ENCODE measurements around the gene DTL. TPM values are rescaled to one million over a fixed set of nuclear protein-coding genes. Genes with fewer than 3 reads are reported as not detected.

DTL gene
- total RNA-seq, 1 experiment from 2014 or later = 41.0 TPM

DNA sequence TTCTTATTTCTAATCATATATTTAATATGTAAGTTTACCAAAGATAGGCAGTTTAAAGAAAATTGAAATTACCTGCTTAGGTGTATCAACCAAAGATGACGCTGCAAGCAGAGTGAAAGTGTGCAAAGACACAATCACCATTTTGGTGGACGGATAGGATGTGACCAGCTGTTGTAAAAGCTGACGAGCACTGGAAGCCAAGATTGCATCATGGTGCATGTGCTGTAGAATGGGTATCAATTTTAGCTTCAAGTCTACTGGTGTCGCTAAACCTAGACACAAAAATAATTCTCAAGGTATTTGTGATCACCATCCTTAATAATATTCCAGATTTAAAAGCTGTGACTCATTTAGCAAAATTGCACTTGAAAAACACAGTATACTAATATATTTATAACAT, 28.4 kb upstream of the DTL start:
- RAD21 ChIA-PET (ENCODE audit: low non-redundant PET in 1 of 2, low total read pairs in 2 of 2, uncharacterized antibody in 2 of 2, unreplicated experiment in 2 of 2) = no interaction called here

More for the DNA sequence above, 28.4 kb upstream of the DTL start:
- H3K4me3 ChIP-seq (replicated peaks in 1 of 2; ENCODE audit: low read depth in 1 of 2, low read length in 2 of 2) = no peak overlapping the region
- H4K20me1 ChIP-seq (ENCODE audit: insufficient read depth) = no peaks in the 10 kb centered on the region
- no peak overlapping the region for H3K27ac ChIP-seq (ENCODE audit: low read depth, low read length)
- no peak for DNase-seq (ENCODE audit: low read depth, low spot score)
- H3K4me2 ChIP-seq (ENCODE audit: low read length) = no peak overlapping the region
- H3K9me2 ChIP-seq (ENCODE audit: insufficient read depth) = no peaks in the 10 kb centered on the region
- H3K9me3 ChIP-seq (ENCODE audit: control insufficient read depth in 1 of 2, insufficient read depth in 1 of 2, low read depth in 1 of 2, low read length in 2 of 2) = no peaks in the 10 kb centered on the region
- H3K79me2 ChIP-seq (ENCODE audit: insufficient read depth, low read length) = no peaks in the 10 kb centered on the region
- POLR2A ChIA-PET = no interaction called here
- TF ChIP-seq, protein P1, sequence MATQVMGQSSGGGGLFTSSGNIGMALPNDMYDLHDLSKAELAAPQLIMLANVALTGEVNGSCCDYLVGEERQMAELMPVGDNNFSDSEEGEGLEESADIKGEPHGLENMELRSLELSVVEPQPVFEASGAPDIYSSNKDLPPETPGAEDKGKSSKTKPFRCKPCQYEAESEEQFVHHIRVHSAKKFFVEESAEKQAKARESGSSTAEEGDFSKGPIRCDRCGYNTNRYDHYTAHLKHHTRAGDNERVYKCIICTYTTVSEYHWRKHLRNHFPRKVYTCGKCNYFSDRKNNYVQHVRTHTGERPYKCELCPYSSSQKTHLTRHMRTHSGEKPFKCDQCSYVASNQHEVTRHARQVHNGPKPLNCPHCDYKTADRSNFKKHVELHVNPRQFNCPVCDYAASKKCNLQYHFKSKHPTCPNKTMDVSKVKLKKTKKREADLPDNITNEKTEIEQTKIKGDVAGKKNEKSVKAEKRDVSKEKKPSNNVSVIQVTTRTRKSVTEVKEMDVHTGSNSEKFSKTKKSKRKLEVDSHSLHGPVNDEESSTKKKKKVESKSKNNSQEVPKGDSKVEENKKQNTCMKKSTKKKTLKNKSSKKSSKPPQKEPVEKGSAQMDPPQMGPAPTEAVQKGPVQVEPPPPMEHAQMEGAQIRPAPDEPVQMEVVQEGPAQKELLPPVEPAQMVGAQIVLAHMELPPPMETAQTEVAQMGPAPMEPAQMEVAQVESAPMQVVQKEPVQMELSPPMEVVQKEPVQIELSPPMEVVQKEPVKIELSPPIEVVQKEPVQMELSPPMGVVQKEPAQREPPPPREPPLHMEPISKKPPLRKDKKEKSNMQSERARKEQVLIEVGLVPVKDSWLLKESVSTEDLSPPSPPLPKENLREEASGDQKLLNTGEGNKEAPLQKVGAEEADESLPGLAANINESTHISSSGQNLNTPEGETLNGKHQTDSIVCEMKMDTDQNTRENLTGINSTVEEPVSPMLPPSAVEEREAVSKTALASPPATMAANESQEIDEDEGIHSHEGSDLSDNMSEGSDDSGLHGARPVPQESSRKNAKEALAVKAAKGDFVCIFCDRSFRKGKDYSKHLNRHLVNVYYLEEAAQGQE (IDR thresholded peaks at IDR 0.05; ENCODE audit: low read depth) = no peak
- TF ChIP-seq CBX3 (IDR thresholded peaks at IDR 0.05; ENCODE audit: low read depth) (no peak), EGR1 (IDR thresholded peaks at IDR 0.05; ENCODE audit: low read depth) (no peak), RAD21 (IDR thresholded peaks at IDR 0.05; ENCODE audit: low read depth) (no peak), SRF (IDR thresholded peaks at IDR 0.05; ENCODE audit: low read depth) (no peak), YY1 (IDR thresholded peaks at IDR 0.05; ENCODE audit: extremely low read depth, insufficient replicate concordance, low read depth, low read length) (no peak), SP1 (IDR thresholded peaks at IDR 0.05; ENCODE audit: low read depth) (no peak), JUND (IDR thresholded peaks at IDR 0.05) (no peak), ZFX (IDR thresholded peaks at IDR 0.05) (no peak), POLR2AphosphoS5 (IDR thresholded peaks at IDR 0.05; ENCODE audit: low read depth, low read length) (no peak), EZH2 (IDR thresholded peaks at IDR 0.05) (no peak), ZNF274 (IDR thresholded peaks at IDR 0.05; ENCODE audit: low read depth, low read length) (no peak), FOSL1 (IDR thresholded peaks at IDR 0.05; ENCODE audit: low read depth) (no peak), TCF7L2 (IDR thresholded peaks at IDR 0.05; ENCODE audit: borderline replicate concordance, extremely low read depth, insufficient read depth, insufficient read length) (no peak), CEBPB (IDR thresholded peaks at IDR 0.05; ENCODE audit: low read depth) (no peak)
- TF ChIP-seq, protein P2, sequence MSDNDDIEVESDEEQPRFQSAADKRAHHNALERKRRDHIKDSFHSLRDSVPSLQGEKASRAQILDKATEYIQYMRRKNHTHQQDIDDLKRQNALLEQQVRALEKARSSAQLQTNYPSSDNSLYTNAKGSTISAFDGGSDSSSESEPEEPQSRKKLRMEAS (IDR thresholded peaks at IDR 0.05) = no peak
- TF ChIP-seq, protein P3, sequence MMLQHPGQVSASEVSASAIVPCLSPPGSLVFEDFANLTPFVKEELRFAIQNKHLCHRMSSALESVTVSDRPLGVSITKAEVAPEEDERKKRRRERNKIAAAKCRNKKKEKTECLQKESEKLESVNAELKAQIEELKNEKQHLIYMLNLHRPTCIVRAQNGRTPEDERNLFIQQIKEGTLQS (IDR thresholded peaks at IDR 0.05) = no peak
- TF ChIP-seq, protein P4, sequence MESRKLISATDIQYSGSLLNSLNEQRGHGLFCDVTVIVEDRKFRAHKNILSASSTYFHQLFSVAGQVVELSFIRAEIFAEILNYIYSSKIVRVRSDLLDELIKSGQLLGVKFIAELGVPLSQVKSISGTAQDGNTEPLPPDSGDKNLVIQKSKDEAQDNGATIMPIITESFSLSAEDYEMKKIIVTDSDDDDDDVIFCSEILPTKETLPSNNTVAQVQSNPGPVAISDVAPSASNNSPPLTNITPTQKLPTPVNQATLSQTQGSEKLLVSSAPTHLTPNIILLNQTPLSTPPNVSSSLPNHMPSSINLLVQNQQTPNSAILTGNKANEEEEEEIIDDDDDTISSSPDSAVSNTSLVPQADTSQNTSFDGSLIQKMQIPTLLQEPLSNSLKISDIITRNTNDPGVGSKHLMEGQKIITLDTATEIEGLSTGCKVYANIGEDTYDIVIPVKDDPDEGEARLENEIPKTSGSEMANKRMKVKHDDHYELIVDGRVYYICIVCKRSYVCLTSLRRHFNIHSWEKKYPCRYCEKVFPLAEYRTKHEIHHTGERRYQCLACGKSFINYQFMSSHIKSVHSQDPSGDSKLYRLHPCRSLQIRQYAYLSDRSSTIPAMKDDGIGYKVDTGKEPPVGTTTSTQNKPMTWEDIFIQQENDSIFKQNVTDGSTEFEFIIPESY (IDR thresholded peaks at IDR 0.05; ENCODE audit: extremely low read depth, insufficient replicate concordance, low read length) = no peak
- no TSS peak for BruUV-seq (replicated peaks)
- CTCF ChIA-PET = no interaction called here
- ATAC-seq = no peak
- H3K4me1 ChIP-seq (ENCODE audit: control insufficient read depth in 1 of 2, insufficient read depth in 2 of 2, low read length in 2 of 2) = no peaks in the 10 kb centered on the region
- H2AFZ ChIP-seq (ENCODE audit: low read depth, low read length, poor library complexity, severe bottlenecking) = no peak overlapping the region
- H3K9ac ChIP-seq (ENCODE audit: low read length) = no peak overlapping the region
- no peaks in the 10 kb centered on the region for H3K27me3 ChIP-seq (ENCODE audit: insufficient read depth, low read length)
- intact Hi-C loops (cut with micrococcal nuclease) = no loop called here
- H3K36me3 ChIP-seq (ENCODE audit: control insufficient read depth in 1 of 2, insufficient read depth in 2 of 2, low read length in 2 of 2) = peaks cover 5 to 11% of the 10 kb centered on the region in 2 experiments; a peak in 1 of 4 replicates

All from HCT116 (cell line).